HuH-7 (cell line): Measurements from ENCODE around the gene ANAPC5.
A peak's percentile ranks its signal among the peaks of the same experiment; 100 is the strongest.
"Not testable (repeated sequence)": the region's sequence is repeated elsewhere in the genome, so short reads cannot be mapped to it uniquely, and the experiment has no call there.

Experiments
- DNase-seq: peaks from one replicate; pipeline ENCODE4 v3.0.0; 2011; ENCODE audit warnings: low spot score

Gene ANAPC5

GRCh38 chr12:121307397-121307796, 44.8 kb downstream of the ANAPC5 start:
- DNase-seq: not testable (repeated sequence)

GRCh38 chr12:121304306-121304705, 47.9 kb downstream of the ANAPC5 start:
- DNase-seq: no peak

- no peak for DNase-seq
Observed at GRCh38 chr12:121301876-121302275, 50.3 kb downstream of the ANAPC5 start.

- no peak for DNase-seq
Observed at GRCh38 chr12:121300083-121300819, 52.0 kb downstream of the ANAPC5 start.

GRCh38 chr12:121299662-121300061, 52.5 kb downstream of the ANAPC5 start:
- no peak for DNase-seq

- not testable (repeated sequence) for DNase-seq
Observed at GRCh38 chr12:121298411-121298810, 53.8 kb downstream of the ANAPC5 start.

- DNase-seq: peak; percentile 53
Observed at GRCh38 chr12:121297435-121297991, 54.7 kb downstream of the ANAPC5 start.

GRCh38 chr12:121296618-121297434, 55.4 kb downstream of the ANAPC5 start, which contains the start of gene CAMKK2:
TSS of gene CAMKK2 (minus strand) at chr12:121296709. CDS start at chr12:121274526, 22,183 bp downstream.
- peak; percentile 83 for DNase-seq

- peak; percentile 29 for DNase-seq
Observed at GRCh38 chr12:121295746-121296617, 56.2 kb downstream of the ANAPC5 start.

GRCh38 chr12:121295116-121295745, 57.0 kb downstream of the ANAPC5 start:
- peak; percentile 20 for DNase-seq

GRCh38 chr12:121294151-121294889, 57.9 kb downstream of the ANAPC5 start:
- no peak for DNase-seq

GRCh38 chr12:121293603-121294002, 58.6 kb downstream of the ANAPC5 start:
- DNase-seq: no peak

- no peak for DNase-seq
Observed at GRCh38 chr12:121290410-121290809, 61.8 kb downstream of the ANAPC5 start.

- DNase-seq: no peak
Observed at GRCh38 chr12:121289962-121290361, 62.2 kb downstream of the ANAPC5 start.

- DNase-seq: no peak
Observed at GRCh38 chr12:121288986-121289385, 63.2 kb downstream of the ANAPC5 start.

GRCh38 chr12:121288158-121288845, 63.9 kb downstream of the ANAPC5 start:
- DNase-seq: no peak

- DNase-seq: no peak
Observed at GRCh38 chr12:121287267-121287954, 64.8 kb downstream of the ANAPC5 start.

GRCh38 chr12:121285856-121286255, 66.4 kb downstream of the ANAPC5 start:
- DNase-seq: no peak
